Left lung (tissue), 10 donors: ENCODE results near the gene PFDN5. TPM values are rescaled to one million over a fixed set of nuclear protein-coding genes. Genes with fewer than 3 reads are reported as not detected.

Experiments
- ATAC-seq: fragments of 200-7000 bp; cut with Tn5 transposase; one replicate; pipeline ENCODE4 v1.9.1; 2020; ENCODE audit warnings: moderate library complexity
- DNase-seq, 4 donors: peaks; one replicate each; pipeline ENCODE4 v3.0.0-alpha.2; 2013 to 2020
- H3K27ac ChIP-seq, 2 donors: fragments of 200-600 bp; sonication (generic) in 1 of 2; one replicate each; pipeline versions ENCODE4 v1.5.0 to v1.8.0; 2020 to 2021
- H3K27me3 ChIP-seq, 2 donors: fragments of 200-600 bp; sonication (generic) in 1 of 2; one replicate each; pipeline versions ENCODE4 v1.5.0 to v1.8.0; 2020 to 2021
- H3K36me3 ChIP-seq, 2 donors: fragments of 200-600 bp; sonication (generic) in 1 of 2; one replicate each; pipeline versions ENCODE4 v1.5.0 to v1.8.0; 2020 to 2021
- H3K4me1 ChIP-seq, 2 donors: fragments of 200-600 bp; one replicate each; pipeline ENCODE4 v1.8.0; 2021
- H3K4me3 ChIP-seq, 2 donors: fragments of 200-600 bp; sonication (generic) in 1 of 2; one replicate each; pipeline versions ENCODE4 v1.5.0 to v1.8.0; 2020 to 2021; ENCODE audit warnings: mild to moderate bottlenecking in 1 of 2
- H3K9me3 ChIP-seq, 2 donors: fragments of 200-600 bp; sonication (generic) in 1 of 2; one replicate each; pipeline versions ENCODE4 v1.5.0 to v1.8.0; 2020 to 2021
- intact Hi-C, 2 donors: fragments of 100-400 bp; cut with DNase I; formaldehyde crosslinking; loops; one replicate each; pipeline versions ENCODE4 v1.11.2 to v1.14.2; 2022
- polyA plus RNA-seq, 6 donors: library from polyadenylated mRNA; unstranded; fragments of 120-200 nt; gene quantifications; one replicate each; pipeline ENCODE4 v1.2.1, GENCODE V29; 2013; ENCODE audit not compliant: insufficient read length in 6 of 6
- total RNA-seq, 2 donors: library from RNA; stranded (reverse); fragmentation: NEBNext Ultra II Directional; extraction: Animal tissue kit (Norgen Biotek cat#: 25700); gene quantifications; one replicate each; pipeline ENCODE4 v1.2.1, GENCODE V29; 2021
- TF ChIP-seq, protein P1 (sequence below), 2 donors: fragments of 200-600 bp; sonication (generic) in 1 of 2; IDR thresholded peaks; one replicate each; pipeline versions ENCODE4 v1.5.0 to v1.8.0; 2021; ENCODE audit warnings: antibody characterized with exemption in 2 of 2
- donor health status: DM: no; HTN: yes; CAD: no.
- donor health status: DM: no; HTN: no; CAD: no.

The PFDN5 gene
- total and polyA plus RNA-seq, 8 donors = 321 to 800 (median 724) TPM

DNA sequence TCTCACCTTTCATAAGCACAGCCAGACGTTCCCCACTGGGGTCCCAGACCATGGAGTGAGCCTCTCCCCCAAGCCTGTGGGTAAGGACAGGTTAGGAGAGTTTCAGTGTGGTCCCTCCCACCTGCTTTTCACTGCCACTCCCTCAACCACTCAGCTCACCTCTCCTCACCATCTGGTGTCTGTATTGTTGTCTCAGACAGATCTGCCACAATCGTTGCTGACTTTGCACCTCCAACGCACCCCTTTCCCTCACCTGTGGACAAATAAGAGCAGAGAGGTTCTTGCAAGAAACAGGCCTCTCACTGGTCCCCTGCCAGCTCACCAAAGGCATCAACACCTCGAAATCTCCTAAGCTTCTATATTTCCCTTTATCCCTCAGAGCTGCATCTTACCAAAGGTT, 12.9 kb downstream of the PFDN5 start:
- ATAC-seq (no peak), DNase-seq (no peak)
- Histone ChIP-seq H3K27ac (no peak overlapping the region), H3K4me3 (no peak overlapping the region), H3K9me3 (no peaks in the 10 kb centered on the region), H3K36me3 (peaks cover 6 to 88% of the 10 kb centered on the region in 2 donors), H3K27me3 (no peaks in the 10 kb centered on the region), H3K4me1 (no peaks in the 10 kb centered on the region)
- intact Hi-C loops = no loop called here
- TF ChIP-seq, protein P1, sequence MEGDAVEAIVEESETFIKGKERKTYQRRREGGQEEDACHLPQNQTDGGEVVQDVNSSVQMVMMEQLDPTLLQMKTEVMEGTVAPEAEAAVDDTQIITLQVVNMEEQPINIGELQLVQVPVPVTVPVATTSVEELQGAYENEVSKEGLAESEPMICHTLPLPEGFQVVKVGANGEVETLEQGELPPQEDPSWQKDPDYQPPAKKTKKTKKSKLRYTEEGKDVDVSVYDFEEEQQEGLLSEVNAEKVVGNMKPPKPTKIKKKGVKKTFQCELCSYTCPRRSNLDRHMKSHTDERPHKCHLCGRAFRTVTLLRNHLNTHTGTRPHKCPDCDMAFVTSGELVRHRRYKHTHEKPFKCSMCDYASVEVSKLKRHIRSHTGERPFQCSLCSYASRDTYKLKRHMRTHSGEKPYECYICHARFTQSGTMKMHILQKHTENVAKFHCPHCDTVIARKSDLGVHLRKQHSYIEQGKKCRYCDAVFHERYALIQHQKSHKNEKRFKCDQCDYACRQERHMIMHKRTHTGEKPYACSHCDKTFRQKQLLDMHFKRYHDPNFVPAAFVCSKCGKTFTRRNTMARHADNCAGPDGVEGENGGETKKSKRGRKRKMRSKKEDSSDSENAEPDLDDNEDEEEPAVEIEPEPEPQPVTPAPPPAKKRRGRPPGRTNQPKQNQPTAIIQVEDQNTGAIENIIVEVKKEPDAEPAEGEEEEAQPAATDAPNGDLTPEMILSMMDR (IDR thresholded peaks at IDR 0.05) = no peak

DNA sequence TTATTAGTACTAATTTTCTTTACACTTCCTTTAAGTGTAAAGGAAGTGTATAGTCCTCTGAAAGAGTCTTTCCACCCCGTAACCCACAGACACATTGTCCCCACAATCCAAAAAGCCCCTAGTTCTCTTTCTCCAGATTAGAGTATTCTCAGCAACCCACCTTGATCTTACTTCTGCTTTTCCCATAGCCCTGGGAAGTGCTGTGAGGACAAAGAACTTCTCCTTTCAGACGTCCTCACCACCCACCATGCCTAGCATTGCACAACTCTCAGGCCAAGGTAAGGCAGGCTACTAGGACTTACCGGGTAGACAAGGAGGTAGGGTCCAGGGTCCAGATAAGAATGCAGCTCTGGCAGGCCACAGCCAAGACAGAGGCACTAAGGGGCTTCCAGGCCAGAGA, 18.7 kb downstream of the PFDN5 start:
- DNase-seq = no peak
- Histone ChIP-seq H3K9me3 (no peaks in the 10 kb centered on the region), H3K36me3 (peaks cover 0 to 87% of the 10 kb centered on the region in 2 donors), H3K27me3 (no peaks in the 10 kb centered on the region), H3K4me1 (peaks cover 0 to 4% of the 10 kb centered on the region in 2 donors), H3K27ac (no peak overlapping the region), H3K4me3 (no peak overlapping the region)
- no peak for ATAC-seq
- intact Hi-C loops = no loop called here
- TF ChIP-seq, protein P1 (IDR thresholded peaks at IDR 0.05) = no peak

DNA sequence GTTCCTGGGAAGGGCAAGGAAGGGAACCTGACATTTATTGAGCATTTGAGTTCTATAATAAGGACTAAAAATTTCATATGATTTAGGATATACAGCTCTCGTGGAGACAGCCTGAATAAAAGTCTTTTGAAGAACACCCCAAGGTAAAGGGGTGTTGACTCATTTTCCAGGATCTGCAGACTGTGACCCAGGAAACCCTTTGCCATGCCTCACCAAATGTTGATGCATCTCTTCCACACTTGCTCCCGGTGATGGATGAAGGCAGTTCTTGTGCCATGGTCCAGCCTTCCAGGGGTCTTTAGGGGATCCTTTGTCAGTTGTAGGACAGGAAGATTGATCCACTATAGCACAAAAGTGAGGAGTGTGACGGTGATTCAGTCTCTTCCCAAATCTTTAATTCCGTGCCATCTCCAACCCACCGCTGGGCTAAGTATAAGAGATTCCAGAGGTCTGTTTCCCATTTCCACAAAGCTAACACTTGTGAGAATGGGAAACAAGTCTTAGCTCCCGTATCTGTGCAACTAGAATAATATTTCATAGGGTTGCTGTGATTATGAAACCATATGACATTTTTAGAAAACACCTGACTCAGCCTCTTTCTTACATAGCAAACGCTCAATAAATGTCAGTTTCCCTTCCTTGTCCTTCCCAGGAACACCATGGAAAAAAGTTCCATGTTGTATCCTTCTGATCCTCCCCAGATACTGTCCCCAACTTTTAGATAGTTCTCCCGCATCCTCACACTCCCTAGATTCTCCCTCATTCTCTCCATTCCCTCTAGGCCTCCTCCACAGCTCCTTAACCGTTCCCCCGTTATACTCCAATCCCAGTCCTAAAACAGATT, 25.2 kb downstream of the PFDN5 start:
- Histone ChIP-seq H3K4me1 (peaks cover 17 to 40% of the 10 kb centered on the region in 2 donors), H3K36me3 (peaks cover 0 to 36% of the 10 kb centered on the region in 2 donors), H3K9me3 (no peaks in the 10 kb centered on the region), H3K27me3 (peaks cover 0 to 4% of the 10 kb centered on the region in 2 donors), H3K27ac (peak overlapping the region; percentile 91 to 97), H3K4me3 (peak overlapping the region; percentile 55 to 65)
- DNase-seq = no peak
- intact Hi-C loops = loop anchor here in 1 of 2 donors (10.0 kb wide), 1 partner anchor 184 kb away; the partner anchor contains the start of genes NPFF and TARBP2
- TF ChIP-seq, protein P1 (IDR thresholded peaks at IDR 0.05) = no peak
- ATAC-seq = no peak

DNA sequence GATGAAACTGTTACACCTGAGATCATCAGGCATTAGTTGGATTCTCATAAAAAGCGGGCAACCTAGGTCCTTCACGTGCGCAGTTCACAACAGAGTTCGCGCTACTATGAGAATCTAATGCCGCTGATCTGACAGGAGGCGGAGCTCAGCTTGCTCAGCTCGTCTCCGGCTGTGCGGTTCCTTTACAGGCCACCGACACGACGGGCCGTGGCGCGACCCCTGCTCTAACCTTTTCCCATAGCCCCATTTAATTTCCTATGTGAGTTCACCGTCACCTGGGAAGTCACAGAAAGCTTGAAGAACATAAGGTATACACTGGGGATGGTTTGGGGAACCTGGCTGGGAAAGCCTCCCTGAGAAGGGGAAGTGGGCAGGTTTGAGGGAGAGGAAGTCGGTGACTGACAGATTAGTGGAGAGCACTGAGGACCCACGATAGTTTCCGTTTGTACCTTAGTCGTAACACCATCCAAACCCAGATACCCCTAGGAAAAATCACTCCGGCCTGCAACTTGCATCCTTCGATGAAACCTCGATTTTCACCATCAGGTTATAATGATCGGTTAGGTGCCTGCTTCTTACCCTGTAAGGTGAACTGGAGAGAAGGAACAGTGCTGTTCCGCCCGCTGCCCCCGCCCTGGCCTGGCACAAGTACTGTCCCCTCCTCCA, 28.9 kb downstream of the PFDN5 start:
- intact Hi-C loops = loop anchor here in 1 of 2 donors (10.0 kb wide), 1 partner anchor 181 kb away; the partner anchor contains the start of genes NPFF and TARBP2
- H3K27me3 ChIP-seq = peaks cover 0 to 38% of the 10 kb centered on the region in 2 donors
- H3K9me3 ChIP-seq = no peaks in the 10 kb centered on the region
- peak overlapping the region; percentile 54 to 73 for H3K4me3 ChIP-seq
- TF ChIP-seq, protein P1 (IDR thresholded peaks at IDR 0.05) = no peak
- peak overlapping the region; percentile 89 to 90 for H3K27ac ChIP-seq
- DNase-seq (peak in 2 of 4 donors; percentile 36 to 49), ATAC-seq (no peak)
- peaks cover 0 to 5% of the 10 kb centered on the region in 2 donors for H3K36me3 ChIP-seq
- peaks cover 17 to 48% of the 10 kb centered on the region in 2 donors for H3K4me1 ChIP-seq
